ENCODE measurements around the gene ARHGEF10L. TPM values are rescaled to one million over a fixed set of nuclear protein-coding genes. Genes with fewer than 3 reads are reported as not detected.
"Not testable (repeated sequence)": the region's sequence is repeated elsewhere in the genome, so short reads cannot be mapped to it uniquely, and the experiment has no call there.

ARHGEF10L gene
- total RNA-seq, 2 donors from 2014 or later = 91.0 to 151 TPM

GRCh38 chr1:17617787-17618557, 78.5 kb downstream of the ARHGEF10L start:
- ATAC-seq (peak; percentile 5), DNase-seq (no peak)
- intact Hi-C loops (cut with DNase I, micrococcal nuclease) = no loop called here

- ATAC-seq (peak; percentile 1), DNase-seq (no peak)
- intact Hi-C loops (cut with DNase I, micrococcal nuclease) = no loop called here
Measured at GRCh38 chr1:17618558-17619247, 79.2 kb downstream of the ARHGEF10L start.

- ATAC-seq (no peak), DNase-seq (no peak)
- intact Hi-C loops (cut with DNase I, micrococcal nuclease) = no loop called here
Measured at GRCh38 chr1:17620448-17620847, 81.0 kb downstream of the ARHGEF10L start.

GRCh38 chr1:17621691-17622090, 82.2 kb downstream of the ARHGEF10L start:
- no peak for DNase-seq
- ATAC-seq = no peak
- intact Hi-C loops (cut with DNase I, micrococcal nuclease) = no loop called here

GRCh38 chr1:17622823-17623222, 83.3 kb downstream of the ARHGEF10L start:
- DNase-seq (no peak), ATAC-seq (no peak)
- intact Hi-C loops (cut with DNase I, micrococcal nuclease) = no loop called here

- peak in 1 of 2 donors; percentile 49 for DNase-seq
- intact Hi-C loops (cut with DNase I, micrococcal nuclease) = no loop called here
- peak; percentile 10 for ATAC-seq
Measured at GRCh38 chr1:17624611-17625233, 85.2 kb downstream of the ARHGEF10L start.

- ATAC-seq = no peak
- intact Hi-C loops (cut with DNase I, micrococcal nuclease) = no loop called here
- DNase-seq = no peak
Measured at GRCh38 chr1:17627239-17628052, 87.9 kb downstream of the ARHGEF10L start.

- DNase-seq; intact Hi-C loops (cut with DNase I, micrococcal nuclease); ATAC-seq: not testable (repeated sequence)
Measured at GRCh38 chr1:17629046-17629445, 89.5 kb downstream of the ARHGEF10L start.

- ATAC-seq = peak; percentile 18
- no peak for DNase-seq
- intact Hi-C loops (cut with DNase I, micrococcal nuclease) = no loop called here
Measured at GRCh38 chr1:17629460-17629859, 90.0 kb downstream of the ARHGEF10L start.

- ATAC-seq = no peak
- DNase-seq = no peak
- intact Hi-C loops (cut with DNase I, micrococcal nuclease) = no loop called here
Measured at GRCh38 chr1:17630048-17630830, 90.7 kb downstream of the ARHGEF10L start.

- intact Hi-C loops (cut with DNase I, micrococcal nuclease) = no loop called here
- ATAC-seq (no peak), DNase-seq (no peak)
Measured at GRCh38 chr1:17630986-17631385, 91.5 kb downstream of the ARHGEF10L start.

- ATAC-seq (no peak), DNase-seq (no peak)
- intact Hi-C loops (cut with DNase I, micrococcal nuclease) = no loop called here
Measured at GRCh38 chr1:17631410-17631809, 91.9 kb downstream of the ARHGEF10L start.

- ATAC-seq = no peak
- no peak for DNase-seq
- intact Hi-C loops (cut with DNase I, micrococcal nuclease) = no loop called here
Measured at GRCh38 chr1:17632106-17632505, 92.6 kb downstream of the ARHGEF10L start.

GRCh38 chr1:17632541-17633184, 93.2 kb downstream of the ARHGEF10L start:
- no peak for DNase-seq
- no peak for ATAC-seq
- intact Hi-C loops (cut with DNase I, micrococcal nuclease) = no loop called here

GRCh38 chr1:17633654-17634053, 94.2 kb downstream of the ARHGEF10L start:
- no peak for ATAC-seq
- intact Hi-C loops (cut with DNase I, micrococcal nuclease) = no loop called here
- DNase-seq = no peak

- ATAC-seq = no peak
- no peak for DNase-seq
- intact Hi-C loops (cut with DNase I, micrococcal nuclease) = no loop called here
Measured at GRCh38 chr1:17635276-17635675, 95.8 kb downstream of the ARHGEF10L start.

- peak in 1 of 2 donors; percentile 37 for DNase-seq
- intact Hi-C loops (cut with DNase I, micrococcal nuclease) = no loop called here
Measured at GRCh38 chr1:17635811-17636210, 96.3 kb downstream of the ARHGEF10L start.

GRCh38 chr1:17636612-17637011, 97.1 kb downstream of the ARHGEF10L start:
- no peak for DNase-seq
- intact Hi-C loops (cut with DNase I, micrococcal nuclease) = no loop called here
- no peak for ATAC-seq

More at GRCh38 chr1:17635811-17636210, 96.3 kb downstream of the ARHGEF10L start:
- no peak for ATAC-seq

All from left colon (tissue), 2 donors.